HEK293 (cell line): ENCODE results near the gene SLC25A19.

Experiments used
- CTCF ChIP-seq: fragments of 450-650 bp; formaldehyde crosslinking; IDR thresholded peaks from 2 replicates; pipeline ENCODE4 v1.5.1; 2016; ENCODE audit warnings: missing biosample characterization, missing genetic modification characterization
- PRDM1 ChIP-seq: fragments of 450-650 bp; formaldehyde crosslinking; IDR thresholded peaks from 2 replicates; pipeline ENCODE4; 2016; ENCODE audit warnings: missing biosample characterization, missing genetic modification characterization
- SALL2 ChIP-seq: fragments of 450-650 bp; formaldehyde crosslinking; IDR thresholded peaks from 2 replicates; pipeline ENCODE4 v1.5.0; 2017; ENCODE audit warnings: missing biosample characterization, mild to moderate bottlenecking, missing genetic modification characterization, borderline replicate concordance
- ZFP37 ChIP-seq: fragments of 450-650 bp; formaldehyde crosslinking; IDR thresholded peaks from 2 replicates; pipeline ENCODE4 v1.5.1; 2016; ENCODE audit warnings: missing biosample characterization, missing genetic modification characterization
- ZFP41 ChIP-seq: fragments of 450-650 bp; formaldehyde crosslinking; IDR thresholded peaks from 2 replicates; pipeline ENCODE4 v1.5.1; 2016; ENCODE audit warnings: missing biosample characterization, missing genetic modification characterization, borderline replicate concordance
- ZNF18 ChIP-seq: fragments of 450-650 bp; formaldehyde crosslinking; IDR thresholded peaks from 2 replicates; pipeline ENCODE4 v1.5.1; 2016; ENCODE audit warnings: missing biosample characterization, missing genetic modification characterization
- ZNF23 ChIP-seq: fragments of 450-650 bp; formaldehyde crosslinking; IDR thresholded peaks from 2 replicates; pipeline ENCODE4 v1.5.1; 2016; ENCODE audit warnings: missing biosample characterization, missing genetic modification characterization, borderline replicate concordance
- ZNF274 ChIP-seq, 2 experiments: fragments of 200-500 bp in 1 of 2; fragments of 450-650 bp in 1 of 2; sonication (Bioruptor generic) in 1 of 2; formaldehyde crosslinking in 1 of 2; IDR thresholded peaks; 2 replicates each; pipeline versions ENCODE4 v1.5.1 to v1.6.1; 2014 to 2016; ENCODE audit warnings: borderline replicate concordance in 1 of 2, inconsistent platforms in 1 of 2, low read length in 1 of 2, missing biosample characterization in 1 of 2, missing genetic modification characterization in 1 of 2
- ZNF391 ChIP-seq: fragments of 450-650 bp; formaldehyde crosslinking; IDR thresholded peaks from 2 replicates; pipeline ENCODE4 v1.5.1; 2016; ENCODE audit warnings: low read depth, missing biosample characterization, missing genetic modification characterization, borderline replicate concordance
- ZNF530 ChIP-seq: fragments of 450-650 bp; formaldehyde crosslinking; IDR thresholded peaks from 2 replicates; pipeline ENCODE4 v1.5.1; 2016; ENCODE audit warnings: low read depth, missing biosample characterization, missing genetic modification characterization
- ZNF626 ChIP-seq: fragments of 450-650 bp; sonication (Bioruptor Pico); formaldehyde crosslinking; IDR thresholded peaks from 2 replicates; pipeline ENCODE4 v1.5.1; 2018; ENCODE audit warnings: missing biosample characterization, missing genetic modification characterization, inconsistent platforms
- ZNF658 ChIP-seq: fragments of 450-650 bp; formaldehyde crosslinking; IDR thresholded peaks from 2 replicates; pipeline ENCODE4; 2016; ENCODE audit warnings: missing biosample characterization, missing genetic modification characterization

GRCh38 chr17:75244133-75244866, 44.9 kb downstream of the SLC25A19 start:
- TF ChIP-seq PRDM1 (tag by site-specific recombination) (no peak), ZNF658 (tag by site-specific recombination) (no peak), SALL2 (tag by site-specific recombination) (no peak), ZNF391 (no peak), ZNF23 (no peak), ZNF626 (tag by site-specific recombination) (no peak), ZNF18 (tag by site-specific recombination) (no peak), ZFP37 (tag by site-specific recombination) (no peak), CTCF (tag by site-specific recombination) (no peak), ZFP41 (tag by site-specific recombination) (no peak), ZNF530 (tag by site-specific recombination) (no peak), ZNF274 (IDR thresholded peaks at IDR 0.05; ENCODE audit: low read length) (no peak), ZNF274 (tag by site-specific recombination; IDR thresholded peaks at IDR 0.05; ENCODE audit: borderline replicate concordance) (no peak)
